ENCODE data around the gene ERCC5.

ERCC5 gene

DNA sequence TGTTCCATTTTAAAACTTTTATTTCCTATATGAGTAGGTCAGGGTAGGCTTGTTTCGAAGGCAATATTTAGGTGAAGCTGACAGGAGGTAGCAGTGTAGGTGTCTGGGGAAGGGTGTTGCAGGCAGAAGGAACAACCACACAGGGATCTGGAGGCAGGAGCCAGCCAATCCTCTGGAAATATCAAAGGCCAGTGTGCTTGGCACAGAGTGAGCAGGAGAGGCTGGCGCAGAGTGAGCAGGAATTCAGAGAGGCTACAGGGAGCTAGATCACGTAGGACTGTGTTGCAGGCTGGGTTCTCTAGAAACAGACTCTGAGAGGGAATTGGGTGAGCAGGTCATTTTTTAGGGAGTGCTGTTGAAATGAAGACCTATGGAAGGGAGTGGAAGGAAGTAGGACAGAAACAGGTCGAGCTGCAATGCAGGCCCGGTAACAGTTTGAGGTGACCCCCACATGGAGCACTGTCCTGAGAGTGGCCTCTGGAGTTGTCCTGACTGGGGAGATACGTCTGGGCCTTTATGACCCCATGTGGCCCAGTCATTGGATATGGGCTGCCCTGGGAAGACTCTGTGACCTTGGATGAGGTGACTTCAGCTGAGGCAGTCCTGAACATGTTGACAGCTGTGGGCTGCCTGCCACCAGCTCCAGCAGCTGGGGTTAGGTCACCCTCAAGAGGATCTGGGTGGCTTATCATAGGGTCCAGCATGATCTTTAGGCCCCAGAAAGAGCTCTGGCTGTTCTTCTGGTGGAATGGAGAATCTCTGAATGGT is 51.7 kb downstream of the ERCC5 start:
- DNase-seq: no peak

DNA sequence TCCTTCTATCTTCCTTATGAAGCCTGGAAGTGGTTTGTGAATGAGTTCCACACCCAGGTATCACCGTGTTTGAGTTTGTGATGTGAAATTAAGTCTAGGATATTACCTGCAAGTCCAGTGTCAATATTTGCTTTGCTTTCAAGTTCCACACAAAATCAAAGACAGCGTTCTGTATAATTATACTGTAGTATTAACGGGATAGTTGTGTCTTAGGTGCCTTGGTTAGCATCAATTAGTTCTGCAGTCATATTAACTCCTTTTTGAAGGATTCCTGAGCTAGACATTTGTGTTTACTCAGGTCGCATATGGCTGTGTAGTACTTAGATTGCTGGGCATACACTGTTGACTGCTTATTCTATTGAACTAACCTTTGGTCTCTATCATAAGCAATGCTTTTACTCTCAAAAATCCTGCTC is 54.4 kb downstream of the ERCC5 start:
- no peak for DNase-seq

DNA sequence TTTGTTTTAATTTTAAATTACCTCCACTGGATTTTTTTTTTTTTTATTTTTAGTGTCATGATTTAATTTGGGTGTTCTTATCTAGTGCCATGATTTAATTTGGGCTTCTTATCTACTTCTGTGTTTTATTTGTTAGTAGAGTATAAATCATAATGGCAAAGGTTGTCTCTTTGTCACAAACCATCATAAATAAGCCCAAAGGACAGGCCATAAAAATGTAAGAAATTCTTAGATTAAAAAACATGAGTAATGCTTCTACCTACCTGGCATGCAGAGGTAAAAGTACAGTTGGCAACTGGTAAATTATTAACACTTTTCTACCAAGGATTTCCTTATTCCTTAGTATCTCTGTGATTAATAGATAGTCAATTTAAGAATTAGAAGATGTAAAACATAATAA is 55.2 kb downstream of the ERCC5 start:
- no peak for DNase-seq

DNA sequence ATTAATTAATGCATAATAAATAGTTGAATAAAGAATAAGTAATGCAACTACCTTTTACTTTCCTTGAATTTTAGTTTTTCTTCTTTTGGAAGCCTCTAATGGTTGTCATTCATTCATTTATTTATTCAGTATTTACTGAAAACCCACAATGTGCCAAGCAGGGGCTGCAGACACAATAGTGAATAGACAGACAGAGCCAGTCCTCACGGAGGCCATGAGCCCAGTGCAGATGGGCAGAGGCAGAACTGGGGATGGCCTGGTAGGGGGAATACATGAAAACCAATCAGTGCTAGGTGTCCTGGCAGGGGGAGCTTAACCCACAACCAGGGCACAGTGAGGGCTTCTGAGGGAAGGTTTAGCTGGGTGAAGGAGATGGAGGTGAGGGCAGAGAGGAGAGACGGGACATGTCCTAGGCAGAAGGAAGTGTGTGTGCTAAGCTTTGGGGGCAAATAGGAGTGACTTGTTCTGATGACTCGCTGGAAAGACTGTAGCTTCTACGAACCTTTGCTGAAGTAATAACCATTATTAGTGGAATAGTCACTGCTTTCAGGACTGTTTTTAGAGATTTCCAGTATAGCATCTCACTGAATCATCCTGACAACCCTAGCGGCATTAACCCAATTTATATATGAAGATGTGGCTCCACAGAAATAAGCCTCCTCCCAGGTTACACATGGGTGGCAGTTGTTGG is 55.9 kb downstream of the ERCC5 start:
- DNase-seq: no peak

DNA sequence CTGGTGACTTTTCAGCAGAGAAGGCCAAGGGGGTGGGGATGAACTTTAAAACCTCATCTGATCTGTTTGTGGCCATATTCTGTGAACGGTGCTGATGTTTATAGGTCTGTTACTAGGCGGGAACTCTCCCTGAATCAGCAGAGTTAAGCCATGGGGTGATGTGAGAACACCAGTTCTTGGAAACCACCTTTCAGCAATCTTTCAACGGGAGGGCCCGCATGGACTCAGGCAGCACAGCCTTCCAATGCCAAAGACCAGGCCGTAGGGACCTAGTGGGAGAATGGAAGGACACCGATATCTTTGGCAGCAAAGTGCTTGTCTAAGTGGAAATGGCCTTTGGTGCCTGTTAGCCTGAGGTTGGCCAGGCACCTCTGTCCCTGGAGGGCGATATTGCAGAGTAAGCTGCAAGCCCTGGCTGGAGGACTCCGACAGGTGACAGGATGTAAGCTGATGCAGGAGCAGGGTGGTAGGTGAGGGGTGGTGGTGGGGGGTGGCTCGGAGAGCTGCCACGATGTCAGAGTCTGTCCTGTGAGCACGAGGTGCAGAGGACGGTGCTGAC is 57.0 kb downstream of the ERCC5 start:
- DNase-seq: no peak

DNA sequence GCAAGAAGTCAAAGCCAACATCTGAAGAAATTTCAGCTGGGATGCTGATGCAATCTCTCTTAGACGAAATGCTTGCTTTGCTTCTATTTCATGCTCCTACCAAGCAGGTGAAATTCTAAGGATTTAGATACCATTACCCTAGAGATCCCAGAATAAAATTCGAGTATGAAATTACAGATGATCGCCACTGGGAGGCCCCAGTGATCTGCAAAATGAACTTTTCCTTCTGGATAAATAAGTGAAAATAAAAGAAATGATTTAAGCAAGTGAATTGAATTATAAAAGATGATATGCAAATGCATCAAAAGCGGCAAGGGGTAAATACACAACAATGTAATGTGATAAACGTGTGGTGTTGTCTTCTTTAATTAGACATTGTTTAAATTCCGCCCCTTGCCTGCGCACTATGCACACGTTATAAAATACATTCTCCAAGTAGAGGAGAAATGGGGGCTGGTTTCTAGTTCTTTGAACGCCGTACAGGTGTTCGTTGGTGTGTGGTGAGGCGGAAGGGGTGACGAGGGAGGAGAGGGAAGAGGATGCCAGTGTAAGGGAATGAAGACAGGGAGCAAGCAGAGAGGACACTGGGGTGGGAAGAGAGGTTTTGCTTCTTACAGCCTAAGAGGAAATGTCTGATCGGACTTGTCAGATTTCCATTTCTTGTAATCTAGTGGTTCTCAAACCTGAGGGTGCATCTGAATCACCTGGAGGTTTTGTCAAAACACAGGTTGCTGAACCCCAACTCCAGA is 58.0 kb downstream of the ERCC5 start:
- DNase-seq: no peak

DNA sequence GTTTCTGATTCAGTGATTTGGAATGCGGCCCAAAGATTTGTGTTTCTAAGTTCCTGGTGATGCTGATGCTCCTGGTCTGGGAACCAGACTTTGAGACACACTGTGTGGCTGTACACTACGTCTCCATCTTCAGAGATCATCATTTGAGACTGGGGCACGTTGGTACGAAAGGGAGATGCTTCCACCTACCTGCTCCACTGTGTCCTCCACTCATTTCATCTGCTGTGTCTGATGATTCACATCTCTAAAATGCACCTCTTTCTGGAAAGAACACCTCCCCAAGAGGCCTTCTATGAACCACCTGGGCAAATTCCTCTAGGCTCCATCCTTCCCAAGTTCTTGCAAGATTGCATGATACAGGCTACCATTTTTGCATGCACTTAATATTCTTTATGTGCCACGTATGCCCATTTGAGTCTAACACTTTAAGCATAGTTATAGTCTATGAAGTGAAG is 58.6 kb downstream of the ERCC5 start:
- DNase-seq: no peak

DNA sequence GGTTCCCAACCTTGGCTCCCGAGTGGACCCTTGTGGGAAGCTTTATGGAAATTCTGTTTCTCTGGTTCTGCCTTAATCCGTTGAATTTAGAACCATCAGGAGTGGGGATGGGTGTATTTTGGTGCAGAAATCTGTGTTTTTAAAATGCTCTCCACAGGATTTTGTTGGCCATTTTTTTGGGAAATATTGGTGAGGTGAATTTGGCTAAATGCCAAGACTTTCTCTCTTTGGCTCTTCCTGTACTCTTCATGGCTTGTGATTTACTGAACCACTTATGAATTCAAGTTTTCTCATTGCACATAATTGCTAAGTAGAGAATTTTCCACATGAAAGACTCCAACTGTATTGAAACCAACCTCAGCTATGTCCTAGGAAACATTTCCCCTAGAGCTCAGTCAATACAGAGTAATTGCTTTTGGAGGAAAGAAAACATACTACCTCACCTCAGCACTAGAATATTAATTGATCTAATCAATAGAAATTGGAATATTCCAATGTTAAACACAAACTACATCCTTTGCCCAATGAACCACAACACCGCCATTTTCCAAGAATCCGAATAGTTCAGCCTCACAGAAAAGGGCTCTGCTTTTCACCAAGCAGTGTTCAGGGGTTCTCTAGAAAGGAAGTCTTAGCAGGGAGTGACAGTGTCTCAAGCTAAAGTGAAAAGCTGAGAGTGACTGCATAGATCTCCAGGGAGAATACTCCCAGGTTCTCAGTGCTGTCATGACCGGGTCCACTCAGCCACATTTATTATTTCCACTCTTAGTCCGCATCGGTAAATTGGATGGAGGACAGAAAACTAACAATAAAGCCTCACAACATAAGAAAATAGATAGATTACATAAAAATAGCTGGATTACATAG is 60.3 kb downstream of the ERCC5 start:
- DNase-seq: no peak

DNA sequence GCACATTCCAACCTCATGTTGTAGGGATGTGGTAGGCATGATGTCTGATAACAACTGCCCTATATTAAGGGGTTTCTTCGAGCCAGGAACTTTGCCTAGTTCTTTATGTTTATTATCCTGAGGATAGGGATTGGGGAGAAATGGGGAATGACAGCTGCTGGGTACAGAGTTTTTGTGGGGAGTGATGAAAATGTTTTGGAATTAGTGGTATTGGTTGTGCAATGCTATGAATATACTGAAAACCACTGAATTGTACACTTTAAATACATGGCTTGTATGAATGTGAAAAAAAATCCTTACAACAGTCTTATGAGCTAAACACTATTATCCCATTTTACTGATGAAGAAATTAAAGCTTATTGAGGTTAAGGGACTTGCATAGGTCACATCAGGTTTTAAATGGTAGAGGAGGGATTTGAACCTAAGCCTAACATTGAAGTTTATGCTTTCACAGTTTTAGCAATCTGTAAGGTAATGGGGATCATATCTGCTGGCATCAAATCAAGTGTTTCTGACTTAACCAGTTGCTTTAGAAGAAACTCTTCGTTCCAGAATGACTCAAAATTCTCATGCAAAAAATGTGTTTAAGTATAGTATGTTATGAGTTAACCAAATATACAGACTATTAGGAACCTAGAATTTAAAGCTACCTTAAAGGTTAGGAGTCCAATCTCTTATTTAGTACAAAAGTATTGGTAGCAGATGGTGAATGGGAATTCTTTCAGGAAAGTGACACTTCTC is 61.4 kb downstream of the ERCC5 start:
- no peak for DNase-seq

DNA sequence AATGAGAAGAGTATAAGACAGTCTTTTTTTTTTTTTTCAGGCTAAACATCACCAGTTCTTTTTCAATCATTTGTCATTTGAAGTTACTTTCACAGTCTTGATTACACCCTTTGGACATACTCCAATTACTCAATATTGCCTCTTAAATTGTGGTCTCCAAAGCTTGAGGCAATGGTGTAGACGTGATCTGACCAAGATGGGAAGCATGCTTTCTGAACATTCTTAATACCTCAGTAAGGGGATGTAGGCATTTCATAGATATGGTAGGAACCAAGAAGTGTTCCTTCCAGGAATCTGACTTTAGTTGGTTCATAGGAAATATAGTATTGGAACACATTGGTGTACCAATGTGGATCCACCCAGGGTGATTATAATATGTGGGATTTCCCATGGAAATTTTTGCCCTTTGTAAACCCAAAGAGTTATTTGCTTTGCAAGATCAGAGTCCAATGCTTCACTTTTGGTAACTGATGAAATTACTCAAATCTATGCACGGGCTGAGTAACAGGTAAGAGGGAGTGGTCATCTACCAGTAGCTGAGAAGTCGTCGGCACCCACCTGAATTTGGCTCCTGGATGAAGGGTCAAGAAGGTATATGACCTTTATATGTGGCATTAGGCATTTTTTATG is 62.2 kb downstream of the ERCC5 start:
- DNase-seq: no peak

DNA sequence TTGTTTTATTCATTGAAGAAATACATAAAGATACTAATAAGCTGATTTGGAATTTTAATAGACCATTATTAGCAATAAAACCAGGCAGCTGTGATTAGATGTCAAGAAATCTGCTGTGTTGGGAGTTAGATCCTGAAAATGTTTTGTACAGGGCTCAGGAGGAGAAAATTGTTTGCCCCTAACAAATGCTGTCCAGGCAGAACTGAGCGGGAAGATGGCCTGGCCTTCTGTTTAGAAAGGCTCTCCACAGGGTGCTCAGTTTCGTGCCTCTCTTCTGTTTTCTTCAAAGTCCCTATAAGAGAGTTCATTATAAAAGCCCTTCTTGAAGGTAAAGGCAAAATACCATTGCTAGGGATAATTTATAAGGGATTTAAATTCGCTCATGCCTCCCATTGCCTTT is 64.1 kb downstream of the ERCC5 start:
- DNase-seq: no peak

DNA sequence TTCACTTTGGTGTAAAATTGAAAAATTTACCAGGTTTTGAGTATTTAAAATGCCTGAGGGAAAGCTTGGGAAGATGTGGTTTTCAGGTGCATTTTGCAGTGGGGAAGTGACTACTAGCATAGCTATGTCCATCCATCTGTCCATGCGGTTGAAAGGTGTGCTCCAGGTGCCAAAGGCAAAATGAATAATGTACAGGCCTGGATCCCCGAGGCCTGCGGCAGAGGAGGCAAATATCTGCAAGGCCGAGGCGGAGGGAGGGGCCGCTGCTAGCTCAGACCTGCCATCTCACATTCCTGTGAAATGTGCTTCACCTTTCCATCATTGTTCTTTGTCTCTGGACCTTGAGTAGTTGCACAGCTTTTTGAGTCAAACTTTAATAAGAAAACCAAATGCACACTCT is 65.5 kb downstream of the ERCC5 start:
- DNase-seq: no peak

DNA sequence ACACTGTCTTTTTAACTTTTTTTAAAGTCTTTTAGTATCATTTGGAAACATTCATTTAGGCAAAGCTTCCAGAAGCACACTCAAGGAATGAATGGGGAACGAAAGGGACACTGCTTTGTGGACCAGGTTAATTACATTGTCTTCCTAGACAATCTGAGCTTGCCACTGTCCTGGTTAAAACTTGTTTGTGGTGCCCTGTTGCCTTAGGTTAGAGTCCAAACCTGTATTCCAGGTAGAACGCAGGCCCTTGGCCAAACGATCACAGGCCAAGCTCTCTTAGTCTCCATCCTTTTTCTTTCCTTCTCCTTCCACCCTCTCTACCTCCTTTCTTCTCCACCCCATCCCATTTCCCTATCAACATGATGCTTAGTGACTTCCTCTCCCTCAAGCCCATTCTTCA is 66.8 kb downstream of the ERCC5 start:
- no peak for DNase-seq

DNA sequence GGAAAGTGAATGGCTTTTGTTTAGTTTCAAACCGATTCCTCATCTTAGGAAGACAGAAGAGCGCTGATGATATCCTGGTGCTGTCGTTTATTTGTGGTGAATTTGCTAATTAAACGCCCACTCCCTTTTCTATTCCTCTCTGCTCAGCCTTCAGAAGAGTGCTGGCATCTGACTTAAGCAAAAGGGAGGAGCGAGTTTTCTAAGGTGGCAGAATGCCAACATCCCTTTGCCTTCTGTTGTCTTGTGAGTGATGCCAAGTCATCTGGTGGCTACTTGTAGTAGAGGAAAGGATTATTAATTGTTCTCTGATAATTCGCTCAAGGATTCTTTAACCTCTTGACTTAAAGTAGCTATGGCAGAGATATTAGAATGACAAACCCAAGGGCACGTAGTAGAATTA is 68.1 kb downstream of the ERCC5 start:
- no peak for DNase-seq

DNA sequence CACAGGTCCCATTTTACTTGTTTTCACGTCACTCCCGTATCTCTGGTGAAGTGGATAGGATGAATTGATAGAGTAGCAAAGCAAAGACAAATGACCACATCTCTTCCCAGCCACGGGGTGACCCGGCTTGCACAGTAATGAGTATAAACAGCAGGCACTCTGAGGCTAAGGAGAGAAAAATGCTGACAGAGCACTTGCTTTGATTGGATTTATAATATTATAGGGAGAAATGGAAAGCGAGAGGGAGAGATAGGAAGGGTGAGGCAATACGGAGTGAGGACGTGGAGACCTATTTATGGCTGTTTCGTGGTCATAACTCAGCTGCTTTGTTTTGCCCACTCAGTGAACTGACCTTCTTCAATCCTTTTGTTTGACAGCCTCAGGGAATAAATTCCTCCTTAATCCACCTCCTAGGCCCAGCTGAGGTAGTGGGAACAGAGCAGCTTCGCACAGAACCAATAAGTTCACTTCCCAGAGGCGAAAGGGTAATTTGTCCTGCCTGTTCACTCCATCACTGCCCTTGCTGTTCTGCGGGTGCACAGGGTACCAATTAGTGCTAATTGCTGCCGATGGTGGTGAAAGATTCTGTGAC is 68.6 kb downstream of the ERCC5 start:
- DNase-seq: no peak

DNA sequence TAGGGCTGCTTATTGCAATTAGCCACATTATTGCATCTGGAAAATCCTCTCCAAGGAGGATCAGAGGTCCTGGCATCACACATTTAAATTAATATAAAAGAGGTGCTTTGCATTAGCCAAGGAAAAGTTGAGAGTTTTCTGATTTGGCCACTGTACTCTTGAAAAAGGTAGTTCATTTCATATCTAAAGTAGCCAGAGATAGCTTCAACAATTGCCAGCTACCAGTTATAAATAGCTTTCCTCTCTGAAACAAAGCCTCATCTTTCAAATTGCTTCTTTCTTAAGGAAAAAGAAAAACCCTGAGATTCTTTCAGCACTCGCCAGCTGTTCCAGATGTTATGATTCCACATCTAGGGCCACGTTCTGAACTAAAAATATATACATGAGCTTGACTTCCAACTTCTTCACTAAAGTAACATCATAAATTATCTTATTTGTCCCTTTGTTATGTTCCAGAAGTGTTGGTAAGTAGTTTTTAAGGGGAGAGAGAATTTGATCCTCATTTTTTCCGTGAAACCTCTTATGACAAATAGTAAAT is 69.6 kb downstream of the ERCC5 start:
- no peak for DNase-seq

DNA sequence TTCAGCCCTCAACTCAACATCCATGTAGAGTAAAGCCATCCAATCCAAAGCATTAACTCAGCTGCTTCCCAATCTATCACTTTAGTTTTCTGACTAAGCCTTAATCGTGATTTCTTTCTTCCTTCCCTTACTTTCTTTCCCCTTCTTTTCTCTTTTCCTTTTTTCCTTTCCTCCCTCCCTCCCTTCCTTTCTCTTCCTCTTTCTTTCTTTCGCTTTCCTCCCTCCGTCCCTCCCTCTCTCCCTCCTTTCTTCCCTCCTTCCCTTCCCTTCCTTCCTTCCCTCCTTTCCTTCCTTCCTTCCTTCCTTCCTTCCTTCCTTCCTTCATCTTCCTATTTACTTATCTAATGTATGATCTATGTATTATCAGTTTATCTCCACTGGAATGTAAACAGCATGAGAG is 71.2 kb downstream of the ERCC5 start:
- DNase-seq: no peak

DNA sequence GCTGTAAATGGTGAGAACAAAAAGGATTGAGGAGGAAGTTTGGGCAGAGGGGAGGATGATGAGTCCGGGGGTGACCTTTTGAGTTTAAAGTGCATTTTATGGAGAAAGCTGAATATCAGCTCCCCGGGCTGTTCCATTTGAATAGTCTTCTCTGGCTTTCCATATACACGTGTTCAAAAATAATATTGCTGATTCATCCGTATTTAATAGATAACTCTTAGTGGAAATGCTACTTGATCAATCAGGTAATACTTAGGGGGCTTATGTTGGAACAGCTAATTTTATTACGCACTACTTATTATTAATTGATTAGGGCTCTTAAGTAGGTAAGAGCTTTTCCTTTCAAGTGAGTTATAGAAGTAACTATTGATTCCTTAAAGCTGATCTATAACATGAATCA is 76.4 kb downstream of the ERCC5 start:
- DNase-seq: no peak

Data from stimulated activated CD4-positive, alpha-beta T cell treated with anti-CD3 and anti-CD28 coated beads, Interleukin-4, amount 100 ng/mL, for 4 hours (primary cell).